GM18526 (cell line): ENCODE data around the gene LRFN2.

ENCODE experiments used
- POLR2A ChIP-seq: IDR thresholded peaks from 3 replicates; pipeline ENCODE4 v1.6.1; 2011; ENCODE audit not compliant: insufficient read length; ENCODE audit errors: extremely low read depth

Gene LRFN2

GRCh38 chr6:40568062-40568708 lies 19.0 kb downstream of the LRFN2 start:
- no peak for TF ChIP-seq POLR2A

GRCh38 chr6:40563111-40563510 lies 24.1 kb downstream of the LRFN2 start:
- no peak for TF ChIP-seq POLR2A

GRCh38 chr6:40559056-40559455 lies 28.1 kb downstream of the LRFN2 start:
- TF ChIP-seq POLR2A, result no peak

- no peak for TF ChIP-seq POLR2A
These were observed 29.1 kb downstream of the LRFN2 start for GRCh38 chr6:40558102-40558501.

- no peak for TF ChIP-seq POLR2A
These were observed 30.3 kb downstream of the LRFN2 start for GRCh38 chr6:40556881-40557280.

- TF ChIP-seq POLR2A, result no peak
These were observed 31.1 kb downstream of the LRFN2 start for GRCh38 chr6:40556023-40556422.

- TF ChIP-seq POLR2A, result no peak
These were observed 32.1 kb downstream of the LRFN2 start for GRCh38 chr6:40555092-40555491.

- no peak for TF ChIP-seq POLR2A
These were observed 34.2 kb downstream of the LRFN2 start for GRCh38 chr6:40552941-40553340.

- no peak for TF ChIP-seq POLR2A
These were observed 35.1 kb downstream of the LRFN2 start for GRCh38 chr6:40551966-40552505.

GRCh38 chr6:40550202-40551101 lies 36.7 kb downstream of the LRFN2 start:
- TF ChIP-seq POLR2A, result no peak

- TF ChIP-seq POLR2A, result no peak
These were observed 41.2 kb downstream of the LRFN2 start for GRCh38 chr6:40545954-40546353.

- TF ChIP-seq POLR2A, result no peak
These were observed 43.4 kb downstream of the LRFN2 start for GRCh38 chr6:40543776-40544175.

- TF ChIP-seq POLR2A, result no peak
These were observed 44.0 kb downstream of the LRFN2 start for GRCh38 chr6:40543146-40543545.

GRCh38 chr6:40542175-40542764 lies 44.9 kb downstream of the LRFN2 start:
- no peak for TF ChIP-seq POLR2A

GRCh38 chr6:40541556-40542174 lies 45.5 kb downstream of the LRFN2 start:
- TF ChIP-seq POLR2A, result no peak
